Glutamatergic neuron (in vitro differentiated cells): ENCODE measurements around the gene SLC66A1. TPM values are rescaled to one million over a fixed set of nuclear protein-coding genes. Genes with fewer than 3 reads are reported as not detected.

ENCODE experiments used
- DNase-seq: peaks from one replicate; pipeline ENCODE4 v3.0.0; 2022
- H3K27ac Mint-ChIP-seq: one replicate; pipeline ENCODE4 v1.8.0; 2020; ENCODE audit warnings: mild to moderate bottlenecking, mixed read lengths, inconsistent platforms; ENCODE audit not compliant: unreplicated experiment
- H3K27me3 Mint-ChIP-seq: one replicate; pipeline ENCODE4 v1.8.0; 2020; ENCODE audit warnings: mild to moderate bottlenecking, moderate library complexity, mixed read lengths, inconsistent platforms; ENCODE audit not compliant: unreplicated experiment
- H3K36me3 Mint-ChIP-seq: one replicate; pipeline ENCODE4 v1.8.0; 2020; ENCODE audit warnings: mild to moderate bottlenecking, mixed read lengths, inconsistent platforms; ENCODE audit not compliant: unreplicated experiment
- H3K4me1 Mint-ChIP-seq: one replicate; pipeline ENCODE4 v1.8.0; 2020; ENCODE audit warnings: mild to moderate bottlenecking, low read depth, mixed read lengths, inconsistent platforms; ENCODE audit not compliant: unreplicated experiment
- H3K4me3 Mint-ChIP-seq: one replicate; pipeline ENCODE4 v1.8.0; 2020; ENCODE audit warnings: mild to moderate bottlenecking, mixed read lengths, inconsistent platforms; ENCODE audit not compliant: unreplicated experiment
- H3K9me3 Mint-ChIP-seq: one replicate; pipeline ENCODE4 v1.8.0; 2020; ENCODE audit warnings: mild to moderate bottlenecking, moderate library complexity, mixed read lengths, inconsistent platforms; ENCODE audit not compliant: unreplicated experiment
- CTCF ChIP-seq: fragments of 200-600 bp; sonication (generic); IDR thresholded peaks from one replicate; pipeline ENCODE4 v1.5.0; 2021; ENCODE audit not compliant: partially characterized antibody, unreplicated experiment
- total RNA-seq: library from RNA; stranded (reverse); fragmentation: NEBNext Ultra II Directional; extraction: Animal tissue kit (Norgen Biotek cat#: 25700); gene quantifications from one replicate; pipeline ENCODE4 v1.2.1, GENCODE V29; 2021; ENCODE audit not compliant: unreplicated experiment

The SLC66A1 gene
- total RNA-seq, 1 donor from 2014 or later: 41.1 TPM

- H3K36me3 Mint-ChIP-seq: peaks cover 4% of the 10 kb centered on the region
- no peak overlapping the region for H3K4me3 Mint-ChIP-seq
- H3K27ac Mint-ChIP-seq: no peak overlapping the region
- peaks cover 15% of the 10 kb centered on the region for H3K4me1 Mint-ChIP-seq
- no peak for DNase-seq
- peaks cover 7% of the 10 kb centered on the region for H3K27me3 Mint-ChIP-seq
- no peak for TF ChIP-seq CTCF
- H3K9me3 Mint-ChIP-seq: peaks cover 21% of the 10 kb centered on the region
Measured at GRCh38 chr1:19333587-19334354, 21.6 kb downstream of the SLC66A1 start.

GRCh38 chr1:19336543-19336942 lies 24.4 kb downstream of the SLC66A1 start:
- DNase-seq: no peak
- Mint-ChIP-seq H3K9me3 (peaks cover 18% of the 10 kb centered on the region), H3K4me1 (peaks cover 18% of the 10 kb centered on the region), H3K27me3 (peaks cover 10% of the 10 kb centered on the region), H3K27ac (peak overlapping the region; percentile 33), H3K36me3 (no peaks in the 10 kb centered on the region), H3K4me3 (no peak overlapping the region)
- no peak for TF ChIP-seq CTCF

- no peak overlapping the region for H3K27ac Mint-ChIP-seq
- peaks cover 9% of the 10 kb centered on the region for H3K27me3 Mint-ChIP-seq
- TF ChIP-seq CTCF: no peak
- peaks cover 16% of the 10 kb centered on the region for H3K4me1 Mint-ChIP-seq
- H3K9me3 Mint-ChIP-seq: peaks cover 18% of the 10 kb centered on the region
- DNase-seq: no peak
- H3K36me3 Mint-ChIP-seq: no peaks in the 10 kb centered on the region
- no peak overlapping the region for H3K4me3 Mint-ChIP-seq
Measured at GRCh38 chr1:19337289-19337688, 25.2 kb downstream of the SLC66A1 start.

- H3K4me1 Mint-ChIP-seq: peaks cover 16% of the 10 kb centered on the region
- H3K4me3 Mint-ChIP-seq: peak overlapping the region; percentile 55
- peaks cover 15% of the 10 kb centered on the region for H3K9me3 Mint-ChIP-seq
- peak; percentile 55 for TF ChIP-seq CTCF
- peak overlapping the region; percentile 88 for H3K27ac Mint-ChIP-seq
- H3K36me3 Mint-ChIP-seq: no peaks in the 10 kb centered on the region
- DNase-seq: peak; percentile 71
- H3K27me3 Mint-ChIP-seq: peaks cover 13% of the 10 kb centered on the region
Measured at GRCh38 chr1:19338323-19338762, 26.2 kb downstream of the SLC66A1 start.

- Mint-ChIP-seq H3K4me3 (no peak overlapping the region), H3K4me1 (peaks cover 16% of the 10 kb centered on the region), H3K27ac (peak overlapping the region; percentile 71), H3K36me3 (no peaks in the 10 kb centered on the region), H3K9me3 (peaks cover 15% of the 10 kb centered on the region), H3K27me3 (peaks cover 14% of the 10 kb centered on the region)
- TF ChIP-seq CTCF: no peak
- DNase-seq: no peak
Measured at GRCh38 chr1:19339214-19339861, 27.2 kb downstream of the SLC66A1 start.
